ENCODE results near the gene FGGY. TPM values are rescaled to one million over a fixed set of nuclear protein-coding genes. Genes with fewer than 3 reads are reported as not detected.

FGGY gene
- total and polyA plus RNA-seq, 2 donors (not counting 1 experiment from before 2014, with no cell fraction given) = 6.1 to 38.5 TPM

DNA sequence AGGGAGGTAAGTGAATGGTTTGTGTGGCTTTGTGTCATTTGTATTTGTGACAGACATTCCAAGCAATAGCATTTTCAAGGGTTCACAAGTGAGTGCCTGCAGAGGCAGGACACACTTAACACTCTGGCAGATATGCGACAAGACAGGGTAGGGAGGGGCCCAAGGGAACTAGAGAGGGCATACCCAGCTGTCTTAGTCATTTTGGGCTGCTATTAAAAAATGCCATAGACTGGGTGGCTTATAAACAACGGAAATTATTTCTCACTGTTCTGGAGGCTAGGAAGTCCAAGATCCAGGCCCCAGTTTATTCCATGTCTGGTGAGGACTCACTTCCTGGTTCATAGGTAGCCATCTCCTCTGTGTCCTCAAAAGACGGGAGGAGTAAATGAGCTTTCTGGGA lies 137.4 kb downstream of the FGGY start:
- Mint-ChIP-seq H3K9me3 (ENCODE audit: insufficient read depth) (no peaks in the 10 kb centered on the region), H3K4me1 (peaks cover 6% of the 10 kb centered on the region), H3K27ac (no peak overlapping the region), H3K4me3 (no peak overlapping the region), H3K27me3 (no peaks in the 10 kb centered on the region)
- Histone ChIP-seq H3K27me3 (replicated peaks in 1 of 4; ENCODE audit: control extremely low read depth in 1 of 4, control insufficient read depth in 3 of 4, insufficient read depth in 4 of 4, low read length in 3 of 4) (no peaks in the 10 kb centered on the region), H3K4me1 (ENCODE audit: control insufficient read depth in 2 of 2, insufficient read depth in 2 of 2, low read length in 2 of 2) (no peaks in the 10 kb centered on the region), H4K20me1 (ENCODE audit: control insufficient read depth, insufficient read depth, low read length, poor library complexity, severe bottlenecking) (no peaks in the 10 kb centered on the region), H3K4me3 (ENCODE audit: control extremely low read depth in 1 of 5, extremely low read depth in 1 of 5, insufficient read depth in 1 of 5, low read depth in 2 of 5, low read length in 4 of 5) (no peak overlapping the region), H2AFZ (ENCODE audit: insufficient read depth, low read depth, low read length, poor library complexity, severe bottlenecking) (no peak overlapping the region), H3K79me2 (ENCODE audit: control insufficient read depth, insufficient read depth, low read length) (no peaks in the 10 kb centered on the region), H3K9ac (ENCODE audit: low read length) (no peak overlapping the region), H3K27ac (ENCODE audit: low read length in 2 of 2) (no peak overlapping the region), H3K4me2 (replicated peaks; ENCODE audit: low read depth, low read length, poor library complexity, severe bottlenecking) (no peak overlapping the region), H3K9me3 (ENCODE audit: control extremely low read depth in 1 of 3, control insufficient read depth in 2 of 3, insufficient read depth in 1 of 3, low read length in 2 of 3) (no peaks in the 10 kb centered on the region), H3K36me3 (replicated peaks in 1 of 2; ENCODE audit: control extremely low read depth in 1 of 2, control insufficient read depth in 1 of 2, extremely low read depth in 1 of 2, insufficient read depth in 2 of 2, low read length in 1 of 2) (no peaks in the 10 kb centered on the region)
- ChIA-PET POLR2A (no interaction called here), CTCF (no interaction called here)
- intact Hi-C loops (cut with micrococcal nuclease) = no loop called here
- 70% methylated on average over 2 of the region's 3 CpGs for WGBS (ENCODE audit: insufficient coverage)
- no peak for DNase-seq
- ATAC-seq (ENCODE audit: low read depth) = no peak
- no peak for TF ChIP-seq EZH2 (IDR thresholded peaks at IDR 0.05; ENCODE audit: borderline replicate concordance, insufficient read depth, low read depth, low read length, poor library complexity, severe bottlenecking)
- TF ChIP-seq, protein P1, sequence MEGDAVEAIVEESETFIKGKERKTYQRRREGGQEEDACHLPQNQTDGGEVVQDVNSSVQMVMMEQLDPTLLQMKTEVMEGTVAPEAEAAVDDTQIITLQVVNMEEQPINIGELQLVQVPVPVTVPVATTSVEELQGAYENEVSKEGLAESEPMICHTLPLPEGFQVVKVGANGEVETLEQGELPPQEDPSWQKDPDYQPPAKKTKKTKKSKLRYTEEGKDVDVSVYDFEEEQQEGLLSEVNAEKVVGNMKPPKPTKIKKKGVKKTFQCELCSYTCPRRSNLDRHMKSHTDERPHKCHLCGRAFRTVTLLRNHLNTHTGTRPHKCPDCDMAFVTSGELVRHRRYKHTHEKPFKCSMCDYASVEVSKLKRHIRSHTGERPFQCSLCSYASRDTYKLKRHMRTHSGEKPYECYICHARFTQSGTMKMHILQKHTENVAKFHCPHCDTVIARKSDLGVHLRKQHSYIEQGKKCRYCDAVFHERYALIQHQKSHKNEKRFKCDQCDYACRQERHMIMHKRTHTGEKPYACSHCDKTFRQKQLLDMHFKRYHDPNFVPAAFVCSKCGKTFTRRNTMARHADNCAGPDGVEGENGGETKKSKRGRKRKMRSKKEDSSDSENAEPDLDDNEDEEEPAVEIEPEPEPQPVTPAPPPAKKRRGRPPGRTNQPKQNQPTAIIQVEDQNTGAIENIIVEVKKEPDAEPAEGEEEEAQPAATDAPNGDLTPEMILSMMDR (IDR thresholded peaks at IDR 0.05) = no peak

GRCh38 chr1:59436637-59437036 lies 139.7 kb downstream of the FGGY start:
- Histone ChIP-seq H3K4me3 (ENCODE audit: control extremely low read depth in 1 of 5, extremely low read depth in 1 of 5, insufficient read depth in 1 of 5, low read depth in 2 of 5, low read length in 4 of 5) (no peak overlapping the region), H3K79me2 (ENCODE audit: control insufficient read depth, insufficient read depth, low read length) (no peaks in the 10 kb centered on the region), H3K9me3 (ENCODE audit: control extremely low read depth in 1 of 3, control insufficient read depth in 2 of 3, insufficient read depth in 1 of 3, low read length in 2 of 3) (no peaks in the 10 kb centered on the region), H3K27me3 (replicated peaks in 1 of 4; ENCODE audit: control extremely low read depth in 1 of 4, control insufficient read depth in 3 of 4, insufficient read depth in 4 of 4, low read length in 3 of 4) (no peaks in the 10 kb centered on the region), H3K4me1 (ENCODE audit: control insufficient read depth in 2 of 2, insufficient read depth in 2 of 2, low read length in 2 of 2) (no peaks in the 10 kb centered on the region), H2AFZ (ENCODE audit: insufficient read depth, low read depth, low read length, poor library complexity, severe bottlenecking) (no peak overlapping the region), H4K20me1 (ENCODE audit: control insufficient read depth, insufficient read depth, low read length, poor library complexity, severe bottlenecking) (no peaks in the 10 kb centered on the region), H3K9ac (ENCODE audit: low read length) (no peak overlapping the region), H3K4me2 (replicated peaks; ENCODE audit: low read depth, low read length, poor library complexity, severe bottlenecking) (no peak overlapping the region), H3K27ac (ENCODE audit: low read length in 2 of 2) (no peak overlapping the region), H3K36me3 (replicated peaks in 1 of 2; ENCODE audit: control extremely low read depth in 1 of 2, control insufficient read depth in 1 of 2, extremely low read depth in 1 of 2, insufficient read depth in 2 of 2, low read length in 1 of 2) (no peaks in the 10 kb centered on the region)
- H3K27ac Mint-ChIP-seq = no peak overlapping the region
- H3K27me3 Mint-ChIP-seq = no peaks in the 10 kb centered on the region
- H3K4me1 Mint-ChIP-seq = peaks cover 6% of the 10 kb centered on the region
- ATAC-seq (ENCODE audit: low read depth) = no peak
- no peaks in the 10 kb centered on the region for H3K9me3 Mint-ChIP-seq (ENCODE audit: insufficient read depth)
- 85% methylated on average over 2 of the region's 2 CpGs for WGBS (ENCODE audit: insufficient coverage)
- CTCF ChIA-PET = no interaction called here
- POLR2A ChIA-PET = no interaction called here
- H3K4me3 Mint-ChIP-seq = no peak overlapping the region
- intact Hi-C loops (cut with micrococcal nuclease) = no loop called here
- no peak for DNase-seq
- no peak for TF ChIP-seq EZH2 (IDR thresholded peaks at IDR 0.05; ENCODE audit: borderline replicate concordance, insufficient read depth, low read depth, low read length, poor library complexity, severe bottlenecking)
- TF ChIP-seq, protein P1 (IDR thresholded peaks at IDR 0.05) = no peak
